ENCODE data around the gene DCTN2.

DNA sequence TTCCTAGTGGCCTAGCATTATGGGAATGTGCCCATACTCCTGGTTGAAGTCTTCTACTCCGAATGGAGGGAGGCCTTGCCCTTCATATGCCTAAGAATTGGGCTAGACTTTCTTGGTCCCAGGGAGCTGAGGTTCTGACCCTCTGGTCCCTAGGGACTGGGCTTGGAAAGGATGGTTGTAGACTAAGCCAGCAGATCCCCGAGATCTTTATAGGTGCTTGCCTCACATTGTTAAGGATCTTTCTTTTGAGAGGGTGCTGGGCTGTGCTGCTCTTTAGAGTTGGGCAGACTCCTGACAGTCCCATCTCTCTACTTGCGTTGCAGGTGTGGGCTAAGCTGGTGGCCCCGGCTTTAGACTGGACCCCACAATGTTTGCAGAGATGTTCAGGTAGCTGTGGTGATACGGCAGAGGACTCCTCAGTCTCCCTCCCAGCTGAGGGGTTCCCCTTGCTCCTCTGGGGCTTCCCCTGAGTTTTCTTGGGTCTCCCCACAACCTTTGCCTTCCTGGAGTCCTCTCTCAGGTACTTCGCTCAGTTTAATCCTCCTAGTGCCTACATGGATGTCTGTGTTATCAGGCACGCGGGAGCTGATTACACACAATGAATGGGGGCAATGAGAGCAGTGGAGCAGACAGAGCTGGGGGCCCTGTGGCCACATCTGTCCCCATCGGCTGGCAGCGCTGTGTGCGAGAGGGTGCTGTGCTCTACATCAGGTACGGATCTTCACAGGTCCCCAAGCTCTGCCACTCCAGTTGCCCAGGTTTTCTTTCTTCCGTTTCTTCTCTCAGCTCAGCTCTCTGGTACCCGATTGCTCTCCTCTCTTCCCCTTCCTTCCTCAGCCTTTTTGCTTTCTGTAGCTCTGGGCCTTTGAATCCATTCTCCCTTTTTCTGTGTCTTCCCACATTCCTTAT, 23.0 kb downstream of the DCTN2 start:
- TF ChIP-seq, protein P1, sequence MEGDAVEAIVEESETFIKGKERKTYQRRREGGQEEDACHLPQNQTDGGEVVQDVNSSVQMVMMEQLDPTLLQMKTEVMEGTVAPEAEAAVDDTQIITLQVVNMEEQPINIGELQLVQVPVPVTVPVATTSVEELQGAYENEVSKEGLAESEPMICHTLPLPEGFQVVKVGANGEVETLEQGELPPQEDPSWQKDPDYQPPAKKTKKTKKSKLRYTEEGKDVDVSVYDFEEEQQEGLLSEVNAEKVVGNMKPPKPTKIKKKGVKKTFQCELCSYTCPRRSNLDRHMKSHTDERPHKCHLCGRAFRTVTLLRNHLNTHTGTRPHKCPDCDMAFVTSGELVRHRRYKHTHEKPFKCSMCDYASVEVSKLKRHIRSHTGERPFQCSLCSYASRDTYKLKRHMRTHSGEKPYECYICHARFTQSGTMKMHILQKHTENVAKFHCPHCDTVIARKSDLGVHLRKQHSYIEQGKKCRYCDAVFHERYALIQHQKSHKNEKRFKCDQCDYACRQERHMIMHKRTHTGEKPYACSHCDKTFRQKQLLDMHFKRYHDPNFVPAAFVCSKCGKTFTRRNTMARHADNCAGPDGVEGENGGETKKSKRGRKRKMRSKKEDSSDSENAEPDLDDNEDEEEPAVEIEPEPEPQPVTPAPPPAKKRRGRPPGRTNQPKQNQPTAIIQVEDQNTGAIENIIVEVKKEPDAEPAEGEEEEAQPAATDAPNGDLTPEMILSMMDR (IDR thresholded peaks at IDR 0.05) = no peak
- TF ChIP-seq POLR2A (IDR thresholded peaks at IDR 0.05) = no peak

Data from thyroid gland (tissue), 4 donors.